Mesendoderm (in vitro differentiated cells): ENCODE results near the gene SNX19.
A peak's percentile ranks its signal among the peaks of the same experiment; 100 is the strongest.
"Not testable (repeated sequence)": the region's sequence is repeated elsewhere in the genome, so short reads cannot be mapped to it uniquely, and the experiment has no call there.

ENCODE experiments used
- DNase-seq: peaks from one replicate; pipeline ENCODE4 v3.0.0; 2013
- H2AK5ac ChIP-seq: 2 replicates; pipeline ENCODE4 v1.6.1; 2013; ENCODE audit warnings: low read length, inconsistent platforms
- H2BK120ac ChIP-seq: 2 replicates; pipeline ENCODE4 v1.6.1; 2013; ENCODE audit warnings: low read depth, mild to moderate bottlenecking, low read length, moderate library complexity, mixed read lengths
- H2BK15ac ChIP-seq: replicated peaks from 2 replicates; pipeline ENCODE4 v1.6.1; 2013; ENCODE audit warnings: low read depth, mild to moderate bottlenecking, moderate library complexity
- H2BK5ac ChIP-seq: 2 replicates; pipeline ENCODE4 v1.6.1; 2013; ENCODE audit warnings: low read length, inconsistent platforms
- H3K18ac ChIP-seq: 2 replicates; pipeline ENCODE4 v1.6.1; 2013; ENCODE audit warnings: mild to moderate bottlenecking, low read length, mixed read lengths
- H3K23ac ChIP-seq: one replicate; pipeline ENCODE4 v1.6.1; 2013; ENCODE audit warnings: low read length
- H3K27ac ChIP-seq: 2 replicates; pipeline ENCODE4 v1.5.1; 2013; ENCODE audit warnings: low read depth, mild to moderate bottlenecking, inconsistent platforms, low read length, moderate library complexity
- H3K27me3 ChIP-seq: 2 replicates; pipeline ENCODE4 v1.6.1; 2013; ENCODE audit warnings: low read length, control low read depth, mild to moderate bottlenecking, inconsistent platforms; ENCODE audit not compliant: insufficient read depth, poor library complexity
- H3K36me3 ChIP-seq: 2 replicates; pipeline ENCODE4 v1.6.1; 2013; ENCODE audit warnings: low read length, inconsistent platforms; ENCODE audit not compliant: control insufficient read depth, insufficient read depth
- H3K4ac ChIP-seq: one replicate; pipeline ENCODE4 v1.6.1; 2013; ENCODE audit warnings: low read depth, mild to moderate bottlenecking, low read length, moderate library complexity
- H3K4me1 ChIP-seq: 2 replicates; pipeline ENCODE4 v1.6.1; 2013; ENCODE audit warnings: low read depth, low read length, inconsistent platforms; ENCODE audit not compliant: control insufficient read depth
- H3K4me2 ChIP-seq: 2 replicates; pipeline ENCODE4 v1.6.1; 2013; ENCODE audit warnings: low read length
- H3K4me3 ChIP-seq: 2 replicates; pipeline ENCODE4 v1.5.1; 2013; ENCODE audit warnings: mild to moderate bottlenecking, low read length
- H3K56ac ChIP-seq: one replicate; pipeline ENCODE4 v1.6.1; 2013; ENCODE audit warnings: low read length
- H3K79me1 ChIP-seq: 2 replicates; pipeline ENCODE4 v1.6.1; 2013; ENCODE audit warnings: low read length, inconsistent platforms
- H3K79me2 ChIP-seq: 2 replicates; pipeline ENCODE4 v1.6.1; 2013; ENCODE audit warnings: mild to moderate bottlenecking, low read length; ENCODE audit not compliant: control insufficient read depth, insufficient read depth
- H3K9ac ChIP-seq: 2 replicates; pipeline ENCODE4 v1.6.1; 2013; ENCODE audit warnings: low read length, inconsistent platforms
- H4K5ac ChIP-seq: one replicate; pipeline ENCODE4 v1.6.1; 2013; ENCODE audit warnings: low read length
- H4K8ac ChIP-seq: one replicate; pipeline ENCODE4 v1.6.1; 2013; ENCODE audit warnings: low read depth, mild to moderate bottlenecking, control low read depth, low read length, moderate library complexity
- WGBS: extraction: QIAGEN DNeasy Blood & Tissue Kit; methylation state at CpG from one replicate; pipeline ENCODE4 v1.1.7; 2013; ENCODE audit warnings: low lambda C conversion rate, missing lambda C conversion rate; ENCODE audit not compliant: insufficient coverage; ENCODE audit errors: extremely low coverage; 5-methylcytosine and 5-hydroxymethylcytosine counted together

Gene SNX19

DNA sequence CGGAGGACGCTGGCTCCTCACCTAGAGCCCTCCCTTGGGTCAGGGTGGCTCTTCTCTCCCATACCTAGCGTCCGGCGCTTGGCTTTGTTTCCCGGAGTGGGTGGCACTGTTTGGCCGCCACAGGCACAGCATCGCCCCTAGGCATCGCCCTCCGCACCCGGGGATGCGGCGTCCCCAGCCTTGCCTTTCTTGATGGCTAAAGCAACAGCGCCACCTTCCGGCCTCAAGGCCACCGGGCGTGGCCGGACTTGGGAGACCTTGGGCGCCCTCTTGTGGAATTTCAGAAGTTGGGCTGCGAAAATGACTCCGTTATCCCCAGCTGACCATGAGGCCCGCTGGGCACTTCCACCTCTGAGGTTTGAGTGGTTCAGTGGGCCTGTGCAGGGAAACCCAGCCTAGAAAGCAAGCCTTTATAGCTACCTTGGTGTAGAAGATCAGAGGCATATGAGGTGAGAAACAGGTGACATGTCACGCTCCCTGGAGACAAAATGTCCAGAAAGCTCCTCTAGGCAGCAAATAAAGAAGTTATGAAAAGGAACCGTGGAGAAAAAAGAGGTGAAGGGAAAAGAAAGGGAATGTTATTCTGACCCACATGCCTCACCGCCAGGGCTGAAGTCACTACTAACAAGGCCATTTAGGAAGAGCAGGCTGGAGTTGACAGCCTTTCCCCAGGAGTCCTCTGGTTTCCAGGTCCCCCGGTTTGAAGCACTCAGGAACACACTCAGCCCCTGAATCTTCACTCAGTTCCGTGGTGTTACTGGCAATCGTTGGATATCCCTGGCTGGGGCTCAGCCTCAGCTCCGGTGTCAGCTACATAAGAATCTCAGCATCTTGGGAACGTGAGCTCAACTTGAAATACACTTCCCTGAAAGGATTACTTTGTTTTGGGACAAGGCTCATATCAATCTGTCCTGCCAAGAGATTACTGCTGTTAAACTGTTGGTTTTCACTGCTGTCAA, 54.1 kb downstream of the SNX19 start:
- no peak overlapping the region for H3K27ac ChIP-seq
- peak overlapping the region; percentile 34 for H3K56ac ChIP-seq
- no peaks in the 10 kb centered on the region for H3K27me3 ChIP-seq
- no peak overlapping the region for H3K4me2 ChIP-seq
- no peak overlapping the region for H3K4ac ChIP-seq
- H3K36me3 ChIP-seq, result no peaks in the 10 kb centered on the region
- H2BK120ac ChIP-seq, result no peak overlapping the region
- peaks cover 2% of the 10 kb centered on the region for H3K4me1 ChIP-seq
- no peak overlapping the region for H2BK5ac ChIP-seq
- no peak overlapping the region for H2BK15ac ChIP-seq
- DNase-seq, result peak; percentile 94
- no CpG with 5 or more reads among the region's 30 CpGs for WGBS
- H3K79me2 ChIP-seq, result no peaks in the 10 kb centered on the region
- H3K18ac ChIP-seq, result no peak overlapping the region
- no peak overlapping the region for H3K23ac ChIP-seq
- no peak overlapping the region for H3K4me3 ChIP-seq
- no peaks in the 10 kb centered on the region for H3K79me1 ChIP-seq
- H2AK5ac ChIP-seq, result no peak overlapping the region
- no peak overlapping the region for H4K5ac ChIP-seq
- no peak overlapping the region for H4K8ac ChIP-seq
- no peak overlapping the region for H3K9ac ChIP-seq

DNA sequence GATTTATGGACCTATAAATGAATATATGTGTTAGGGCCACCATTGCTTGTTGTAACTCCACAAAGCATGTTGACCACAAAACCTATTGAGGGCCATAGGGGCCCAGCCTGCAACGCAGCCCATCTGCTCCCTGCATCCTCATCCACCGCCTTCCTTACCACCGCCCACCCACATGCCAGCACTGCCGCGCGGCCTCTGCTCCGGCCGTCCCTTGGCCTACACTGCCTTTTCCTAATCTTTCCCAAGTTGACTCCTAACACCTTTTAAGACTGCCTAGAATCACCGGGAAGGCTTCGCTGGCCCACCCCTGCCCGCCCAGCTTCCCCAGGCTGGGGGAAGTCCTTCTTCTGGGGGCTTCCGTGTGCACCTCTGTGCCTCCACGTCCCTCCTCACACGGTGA, 55.0 kb downstream of the SNX19 start:
- no peak overlapping the region for H2BK120ac ChIP-seq
- no peak overlapping the region for H4K5ac ChIP-seq
- H3K36me3 ChIP-seq, result no peaks in the 10 kb centered on the region
- no peak overlapping the region for H3K4me2 ChIP-seq
- no peak overlapping the region for H3K9ac ChIP-seq
- no peak for DNase-seq
- H4K8ac ChIP-seq, result no peak overlapping the region
- H2BK15ac ChIP-seq, result no peak overlapping the region
- no peak overlapping the region for H3K27ac ChIP-seq
- no peak overlapping the region for H2AK5ac ChIP-seq
- peaks cover 2% of the 10 kb centered on the region for H3K4me1 ChIP-seq
- no peak overlapping the region for H3K4me3 ChIP-seq
- H3K79me2 ChIP-seq, result no peaks in the 10 kb centered on the region
- H2BK5ac ChIP-seq, result no peak overlapping the region
- H3K56ac ChIP-seq, result no peak overlapping the region
- no peaks in the 10 kb centered on the region for H3K79me1 ChIP-seq
- H3K23ac ChIP-seq, result no peak overlapping the region
- no peaks in the 10 kb centered on the region for H3K27me3 ChIP-seq
- WGBS, result no CpG with 5 or more reads among the region's 14 CpGs
- H3K18ac ChIP-seq, result no peak overlapping the region
- H3K4ac ChIP-seq, result no peak overlapping the region

DNA sequence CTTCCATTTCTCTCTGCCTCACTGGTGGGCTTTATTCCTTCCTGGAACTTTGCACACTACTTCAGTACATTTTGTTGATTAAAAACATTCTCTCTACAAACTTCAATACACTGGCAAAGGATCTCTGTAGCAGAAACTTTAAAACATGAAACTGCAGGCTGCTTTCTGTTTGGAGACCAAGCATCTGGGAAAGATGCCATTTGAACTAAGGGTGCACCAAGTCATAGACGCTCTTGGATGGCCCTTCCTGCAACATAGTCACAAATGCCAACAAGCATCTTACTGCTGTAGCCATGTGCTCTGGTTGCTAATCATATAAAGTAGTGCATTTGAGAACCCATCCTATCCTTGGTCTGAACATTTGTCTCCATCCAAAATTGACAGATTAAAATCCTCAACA, 56.4 kb downstream of the SNX19 start:
- Histone ChIP-seq H3K18ac (no peak overlapping the region), H3K27me3 (no peaks in the 10 kb centered on the region), H4K8ac (no peak overlapping the region), H4K5ac (no peak overlapping the region), H3K56ac (no peak overlapping the region), H3K79me2 (no peaks in the 10 kb centered on the region), H2BK15ac (no peak overlapping the region), H3K79me1 (no peaks in the 10 kb centered on the region), H3K4me2 (no peak overlapping the region), H3K23ac (no peak overlapping the region), H3K4ac (no peak overlapping the region), H2BK5ac (no peak overlapping the region), H3K4me3 (no peak overlapping the region), H3K4me1 (no peaks in the 10 kb centered on the region), H3K36me3 (no peaks in the 10 kb centered on the region), H3K9ac (no peak overlapping the region), H2BK120ac (no peak overlapping the region), H3K27ac (no peak overlapping the region), H2AK5ac (no peak overlapping the region)
- no CpG with 5 or more reads among the region's 1 CpG for WGBS
- DNase-seq, result no peak

DNA sequence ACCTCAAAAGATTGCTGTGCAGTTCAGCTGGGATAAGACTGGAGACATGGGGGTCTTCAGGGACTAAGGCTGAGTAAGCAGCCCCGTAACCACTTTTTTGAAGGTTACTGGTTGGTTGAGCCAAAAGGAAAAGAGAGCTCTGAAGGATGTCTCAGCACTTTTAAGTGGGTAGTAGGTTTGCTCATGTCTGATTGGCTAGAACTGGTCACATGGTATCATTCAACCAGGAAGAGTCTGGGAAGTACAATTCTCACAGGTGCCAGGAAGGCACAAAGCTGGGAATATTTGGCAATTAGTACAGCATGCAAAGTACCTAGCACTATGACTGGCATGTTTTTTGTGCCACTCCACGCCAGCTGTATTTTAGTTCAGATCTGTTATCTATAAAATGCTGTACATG, 58.1 kb downstream of the SNX19 start:
- H3K4me1 ChIP-seq, result no peaks in the 10 kb centered on the region
- no peak overlapping the region for H3K4me2 ChIP-seq
- no peak overlapping the region for H4K8ac ChIP-seq
- H3K56ac ChIP-seq, result no peak overlapping the region
- H3K36me3 ChIP-seq, result no peaks in the 10 kb centered on the region
- no peaks in the 10 kb centered on the region for H3K79me1 ChIP-seq
- no peaks in the 10 kb centered on the region for H3K27me3 ChIP-seq
- no CpG with 5 or more reads among the region's 2 CpGs for WGBS
- DNase-seq, result peak; percentile 59
- H2BK15ac ChIP-seq, result no peak overlapping the region
- H3K79me2 ChIP-seq, result no peaks in the 10 kb centered on the region
- no peak overlapping the region for H3K9ac ChIP-seq
- no peak overlapping the region for H3K4ac ChIP-seq
- no peak overlapping the region for H2BK5ac ChIP-seq
- H3K27ac ChIP-seq, result no peak overlapping the region
- no peak overlapping the region for H3K18ac ChIP-seq
- no peak overlapping the region for H2BK120ac ChIP-seq
- H4K5ac ChIP-seq, result no peak overlapping the region
- no peak overlapping the region for H3K23ac ChIP-seq
- H3K4me3 ChIP-seq, result no peak overlapping the region
- H2AK5ac ChIP-seq, result no peak overlapping the region

DNA sequence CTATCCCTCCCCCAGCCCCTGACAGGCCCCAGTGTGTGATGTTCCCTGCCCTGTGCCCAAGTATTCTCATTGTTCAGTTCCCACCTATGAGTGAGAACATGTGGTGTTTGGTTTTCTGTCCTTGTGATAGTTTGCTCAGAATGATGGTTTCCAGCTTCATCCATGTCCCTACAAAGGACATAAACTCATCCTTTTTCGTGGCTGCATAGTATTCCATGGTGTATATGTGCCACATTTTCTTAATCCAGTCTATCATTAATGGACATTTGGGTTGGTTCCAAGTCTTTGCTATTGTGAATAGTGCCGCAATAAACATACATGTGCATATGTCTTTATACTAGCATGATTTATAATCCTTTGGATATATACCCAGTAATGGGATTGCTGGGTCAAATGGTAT, 60.6 kb downstream of the SNX19 start:
- not testable (repeated sequence) for H4K8ac ChIP-seq, H3K36me3 ChIP-seq, H3K27ac ChIP-seq, H2BK5ac ChIP-seq, H3K27me3 ChIP-seq, H3K4me1 ChIP-seq, H3K18ac ChIP-seq, H3K4ac ChIP-seq, H2BK15ac ChIP-seq, H2AK5ac ChIP-seq, H3K79me2 ChIP-seq, H3K4me3 ChIP-seq, H3K79me1 ChIP-seq, H3K23ac ChIP-seq, H4K5ac ChIP-seq, H3K56ac ChIP-seq, H2BK120ac ChIP-seq, H3K4me2 ChIP-seq, H3K9ac ChIP-seq, DNase-seq
- WGBS, result no CpG with 5 or more reads among the region's 2 CpGs

DNA sequence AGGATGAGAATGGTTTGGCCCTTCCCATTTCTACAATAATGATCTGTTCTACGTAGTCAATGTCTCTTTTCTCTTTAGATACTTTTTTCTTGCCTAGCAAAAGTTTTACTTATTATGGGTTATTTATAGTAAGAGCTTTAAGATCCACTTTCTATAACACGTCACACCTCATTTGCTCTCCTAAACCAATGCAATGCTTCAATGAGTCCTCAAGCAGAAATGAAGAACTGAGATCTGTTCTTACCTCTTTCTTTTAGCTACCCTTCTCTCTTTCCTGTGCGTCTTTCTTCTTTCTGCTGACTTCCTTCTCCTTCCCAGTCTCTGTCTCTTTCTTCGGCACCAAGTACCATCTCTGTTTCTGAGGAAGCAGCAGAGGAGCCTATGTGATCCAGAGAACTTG, 61.8 kb downstream of the SNX19 start:
- no peak overlapping the region for H2BK120ac ChIP-seq
- H3K79me2 ChIP-seq, result no peaks in the 10 kb centered on the region
- no peaks in the 10 kb centered on the region for H3K79me1 ChIP-seq
- DNase-seq, result no peak
- H3K56ac ChIP-seq, result no peak overlapping the region
- H2BK15ac ChIP-seq, result no peak overlapping the region
- no peak overlapping the region for H4K5ac ChIP-seq
- no peaks in the 10 kb centered on the region for H3K27me3 ChIP-seq
- no peak overlapping the region for H4K8ac ChIP-seq
- no peak overlapping the region for H2BK5ac ChIP-seq
- H3K9ac ChIP-seq, result no peak overlapping the region
- H3K4ac ChIP-seq, result no peak overlapping the region
- no peak overlapping the region for H3K4me3 ChIP-seq
- no peak overlapping the region for H3K23ac ChIP-seq
- H2AK5ac ChIP-seq, result no peak overlapping the region
- no CpG with 5 or more reads among the region's 4 CpGs for WGBS
- no peaks in the 10 kb centered on the region for H3K36me3 ChIP-seq
- H3K27ac ChIP-seq, result no peak overlapping the region
- no peak overlapping the region for H3K18ac ChIP-seq
- no peak overlapping the region for H3K4me2 ChIP-seq
- no peaks in the 10 kb centered on the region for H3K4me1 ChIP-seq
